Neural cell (in vitro differentiated cells): ENCODE data around the gene RPL22. TPM values are rescaled to one million over a fixed set of nuclear protein-coding genes. Genes with fewer than 3 reads are reported as not detected.

Experiments used
- H2AFZ ChIP-seq: fragments of 200-600, 300-800 bp; sonication (generic), shearing (Covaris generic); 2 replicates; pipeline ENCODE4 v1.6.0; 2014; ENCODE audit warnings: low read depth, mild to moderate bottlenecking, antibody characterized with exemption, low read length, moderate library complexity
- H3F3A ChIP-seq: fragments of 200-600 bp; shearing (Covaris generic); 2 replicates; pipeline ENCODE4 v1.6.1; 2016; ENCODE audit warnings: mild to moderate bottlenecking, moderate library complexity, mixed read lengths, antibody characterized with exemption, low read length; ENCODE audit not compliant: insufficient read depth, poor library complexity, severe bottlenecking
- H3K27ac ChIP-seq: fragments of 200-600, 300-800 bp; sonication (generic), shearing (Covaris generic); 2 replicates; pipeline ENCODE4 v1.5.1; 2014; ENCODE audit warnings: mild to moderate bottlenecking, low read length, moderate library complexity
- H3K27me3 ChIP-seq: fragments of 300-800, 200-600 bp; sonication (generic), shearing (Covaris generic); 2 replicates; pipeline ENCODE4 v1.6.0; 2014; ENCODE audit warnings: mild to moderate bottlenecking, low read depth, low read length, moderate library complexity; ENCODE audit not compliant: insufficient read depth
- H3K36me3 ChIP-seq: fragments of 300-800, 200-600 bp; sonication (generic), shearing (Covaris generic); 2 replicates; pipeline ENCODE4 v1.5.1; 2014; ENCODE audit warnings: mild to moderate bottlenecking, antibody characterized with exemption, low read length, moderate library complexity; ENCODE audit not compliant: insufficient read depth
- H3K4me2 ChIP-seq: fragments of 300-800, 200-600 bp; sonication (generic), shearing (Covaris generic); 2 replicates; pipeline ENCODE4 v1.6.0; 2014; ENCODE audit warnings: mild to moderate bottlenecking, low read length
- H3K4me3 ChIP-seq: fragments of 300-800, 200-600 bp; sonication (generic), shearing (Covaris generic); 2 replicates; pipeline ENCODE4 v1.5.1; 2014; ENCODE audit warnings: mild to moderate bottlenecking, low read length, moderate library complexity
- H3K79me2 ChIP-seq: fragments of 200-600 bp; shearing (Covaris generic); replicated peaks from 2 replicates; pipeline ENCODE4 v1.6.0; 2014; ENCODE audit warnings: mild to moderate bottlenecking, low read length, moderate library complexity; ENCODE audit not compliant: insufficient read depth
- H3K9ac ChIP-seq: fragments of 300-800, 200-600 bp; sonication (generic), shearing (Covaris generic); 2 replicates; pipeline ENCODE4 v1.6.1; 2016; ENCODE audit warnings: mild to moderate bottlenecking, low read length, mixed read lengths
- H3K9me2 ChIP-seq: fragments of 200-600 bp; shearing (Covaris generic); 2 replicates; pipeline ENCODE4 v1.6.1; 2016; ENCODE audit warnings: mild to moderate bottlenecking, low read length, mixed read lengths; ENCODE audit not compliant: insufficient read depth
- H3K9me3 ChIP-seq: fragments of 200-600, 300-800 bp; sonication (generic), shearing (Covaris generic); 2 replicates; pipeline ENCODE4 v1.6.1; 2016; ENCODE audit warnings: mild to moderate bottlenecking, mixed run types, low read length, moderate library complexity, mixed read lengths
- H4K20me1 ChIP-seq: fragments of 200-600 bp; shearing (Covaris generic); 2 replicates; pipeline ENCODE4 v1.6.1; 2016; ENCODE audit warnings: mild to moderate bottlenecking, mixed run types; ENCODE audit not compliant: insufficient read depth
- CTCF ChIP-seq: fragments of 450-650 bp; IDR thresholded peaks from 2 replicates; pipeline ENCODE4 v1.5.1; 2014; ENCODE audit warnings: antibody characterized with exemption, mild to moderate bottlenecking, moderate library complexity; ENCODE audit not compliant: poor library complexity, severe bottlenecking
- EZH2 ChIP-seq: fragments of 200-600, 300-800 bp; shearing (Covaris generic), sonication (generic); IDR thresholded peaks from 2 replicates; pipeline ENCODE4 v1.6.1; 2014; ENCODE audit warnings: antibody characterized with exemption, low read length, borderline replicate concordance, mild to moderate bottlenecking; ENCODE audit not compliant: insufficient read depth, poor library complexity, severe bottlenecking
- MXI1 ChIP-seq: fragments of 450-650 bp; conservative IDR thresholded peaks from 2 replicates; pipeline ENCODE4 v1.6.1; 2014; ENCODE audit warnings: antibody characterized with exemption, mild to moderate bottlenecking; ENCODE audit not compliant: poor library complexity, severe bottlenecking
- POLR2AphosphoS5 ChIP-seq: IDR thresholded peaks from 2 replicates; pipeline ENCODE4 v1.6.1; 2012
- RAD21 ChIP-seq: fragments of 450-650 bp; conservative IDR thresholded peaks from 2 replicates; pipeline ENCODE4 v1.6.1; 2014; ENCODE audit warnings: antibody characterized with exemption, mild to moderate bottlenecking, moderate library complexity
- SMC3 ChIP-seq: fragments of 450-650 bp; conservative IDR thresholded peaks from 2 replicates; pipeline ENCODE4 v1.6.1; 2014; ENCODE audit warnings: antibody characterized with exemption, mild to moderate bottlenecking, moderate library complexity; ENCODE audit not compliant: poor library complexity
- TAF1 ChIP-seq: IDR thresholded peaks from 2 replicates; pipeline ENCODE4 v1.6.1; 2012; ENCODE audit warnings: low read depth
- polyA plus RNA-seq: library from polyadenylated mRNA; depleted of rRNA; stranded (reverse); fragments of >200 nt; gene quantifications from 2 replicates; pipeline ENCODE4 v1.2.3, GENCODE V29; 2014

The RPL22 gene
- polyA plus RNA-seq, 1 donor from 2014 or later = 294 TPM

DNA sequence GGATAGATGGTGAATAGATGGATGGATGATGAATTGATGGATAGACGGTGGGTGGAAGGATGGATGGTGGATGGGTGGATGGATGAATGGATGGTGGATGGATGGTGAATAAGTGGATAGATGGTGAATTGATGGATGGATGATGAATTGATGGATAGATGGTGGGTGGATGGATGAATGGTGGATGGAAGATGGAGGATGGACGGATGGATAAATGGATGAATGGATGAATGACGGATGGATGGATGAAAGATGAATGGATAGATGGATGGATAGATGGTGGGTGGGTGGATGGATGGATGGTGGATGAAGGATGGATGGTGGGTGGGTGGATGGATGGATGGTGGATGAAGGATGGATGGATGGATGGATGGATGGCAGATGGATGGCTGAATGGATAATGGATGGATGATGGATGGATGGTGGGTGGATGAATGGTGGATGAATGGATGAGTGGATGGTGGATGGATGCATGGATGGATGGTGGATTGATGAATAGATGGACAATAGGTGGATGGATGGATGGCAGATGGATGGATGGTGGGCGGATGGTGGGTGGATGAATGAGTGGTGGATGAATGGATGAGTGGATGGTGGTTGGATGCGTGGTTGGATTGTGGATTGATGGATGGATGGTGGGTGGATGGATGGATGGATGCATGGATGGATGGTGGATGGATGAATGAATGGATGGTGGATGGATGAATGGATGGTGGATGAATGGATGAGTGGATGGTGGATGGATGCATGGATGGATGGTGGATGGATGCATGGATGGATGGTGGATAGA lies 24.6 kb downstream of the RPL22 start:
- Histone ChIP-seq H3K9me2 (no peaks in the 10 kb centered on the region), H3K36me3 (no peaks in the 10 kb centered on the region), H3F3A (no peaks in the 10 kb centered on the region), H3K9ac (no peak overlapping the region), H3K27ac (no peak overlapping the region), H3K4me3 (no peak overlapping the region), H3K9me3 (no peaks in the 10 kb centered on the region), H2AFZ (no peak overlapping the region), H4K20me1 (no peaks in the 10 kb centered on the region), H3K4me2 (no peak overlapping the region), H3K27me3 (peaks cover 41% of the 10 kb centered on the region), H3K79me2 (no peaks in the 10 kb centered on the region)
- TF ChIP-seq RAD21 = no peak
- TF ChIP-seq EZH2 = no peak
- no peak for TF ChIP-seq POLR2AphosphoS5
- no peak for TF ChIP-seq SMC3
- TF ChIP-seq MXI1 = no peak

GRCh38 chr1:6172549-6172948 lies 26.8 kb downstream of the RPL22 start:
- Histone ChIP-seq H3K9me3 (no peaks in the 10 kb centered on the region), H3K9ac (no peak overlapping the region), H3K9me2 (no peaks in the 10 kb centered on the region)

GRCh38 chr1:6171548-6172124 lies 27.8 kb downstream of the RPL22 start:
- TF ChIP-seq EZH2 = no peak
- no peak for TF ChIP-seq MXI1
- TF ChIP-seq TAF1 = no peak
- peak; percentile 32 for TF ChIP-seq RAD21
- H3K4me3 ChIP-seq = no peak overlapping the region

More at GRCh38 chr1:6172549-6172948, 26.8 kb downstream of the RPL22 start:
- H3K4me2 ChIP-seq = no peak overlapping the region
- H3K36me3 ChIP-seq = no peaks in the 10 kb centered on the region
- H3K27me3 ChIP-seq = peaks cover 24% of the 10 kb centered on the region
- H3K4me3 ChIP-seq = no peak overlapping the region
- no peaks in the 10 kb centered on the region for H3F3A ChIP-seq
- H3K79me2 ChIP-seq = no peaks in the 10 kb centered on the region
- no peaks in the 10 kb centered on the region for H4K20me1 ChIP-seq
- no peak overlapping the region for H3K27ac ChIP-seq
- TF ChIP-seq TAF1 (no peak), CTCF (no peak), POLR2AphosphoS5 (no peak), MXI1 (no peak), RAD21 (no peak)
- no peak overlapping the region for H2AFZ ChIP-seq

More at GRCh38 chr1:6171548-6172124, 27.8 kb downstream of the RPL22 start:
- Histone ChIP-seq H3K9me2 (no peaks in the 10 kb centered on the region), H3K9ac (no peak overlapping the region), H2AFZ (no peak overlapping the region), H3K4me2 (no peak overlapping the region), H3K27me3 (peaks cover 15% of the 10 kb centered on the region), H3K36me3 (no peaks in the 10 kb centered on the region), H3F3A (no peaks in the 10 kb centered on the region), H3K27ac (no peak overlapping the region), H4K20me1 (no peaks in the 10 kb centered on the region), H3K79me2 (no peaks in the 10 kb centered on the region), H3K9me3 (no peaks in the 10 kb centered on the region)
